HepG2 (cell line): ENCODE data around the gene ADAMTS8. TPM values are rescaled to one million over a fixed set of nuclear protein-coding genes. Genes with fewer than 3 reads are reported as not detected.

Experiments used
- ATAC-seq: fragments of 200-7000 bp; cut with Tn5 transposase; 3 replicates; pipeline ENCODE4 v1.9.1; 2020; ENCODE audit warnings: mild to moderate bottlenecking, moderate library complexity
- BruUV-seq: library from RNA; stranded (reverse); fragments of 400-500 nt; replicated peaks from 2 replicates; lab custom pipeline; 2021; lab: Mats Ljungman, UMichigan
- CTCF ChIA-PET: fragments of 300-600 bp; formaldehyde crosslinking; extraction: SDS; loops from one replicate; lab custom pipeline; 2021; ENCODE audit warnings: low total read pairs, inconsistent platforms, low intra/inter-chr PET ratio; lab: Yijun Ruan, JAX
- POLR2A ChIA-PET: fragments of 350-600 bp; sonication (Branson Sonifier 250); formaldehyde crosslinking; loops from one replicate; lab custom pipeline; 2020; ENCODE audit warnings: antibody characterized with exemption, inconsistent platforms; lab: Yijun Ruan, JAX
- DNase-seq: peaks from one replicate; pipeline ENCODE4 v3.0.0-alpha.2; 2015; ENCODE audit warnings: low spot score
- FAIRE-seq: peaks from 3 replicates; lab custom pipeline; 2011; peaks lifted over from hg19 to GRCh38; lab: Jason Lieb, UNC
- H2AFZ ChIP-seq: one replicate; pipeline ENCODE4 v1.6.1; 2011; ENCODE audit warnings: low read length, inconsistent platforms
- H3K27ac ChIP-seq: fragments of 300-600 bp; 3 replicates; pipeline ENCODE4 v1.8.0; 2011; ENCODE audit warnings: mixed run types, mild to moderate bottlenecking, mixed read lengths, low read length, inconsistent platforms; ENCODE audit not compliant: insufficient read depth; ENCODE audit errors: extremely low read length
- H3K27me3 ChIP-seq, 2 experiments: fragments of 200-600 bp in 1 of 2; 2 replicates in 1 of 2; 3 replicates in 1 of 2; pipeline versions ENCODE4 v1.6.0 to v1.8.0; 2011; ENCODE audit warnings: low read length in 2 of 2, mild to moderate bottlenecking in 2 of 2, moderate library complexity in 2 of 2, inconsistent platforms in 1 of 2; ENCODE audit not compliant: insufficient read depth in 2 of 2, control insufficient read depth in 1 of 2
- H3K36me3 ChIP-seq, 2 experiments: fragments of 200-600 bp in 1 of 2; replicated peaks in 1 of 2; 2 replicates in 1 of 2; 3 replicates in 1 of 2; pipeline versions ENCODE4 v1.5.1 to v1.8.0; 2011; ENCODE audit warnings: low read length in 2 of 2, inconsistent platforms in 1 of 2; ENCODE audit not compliant: insufficient read depth in 2 of 2, control insufficient read depth in 1 of 2
- H3K4me1 ChIP-seq: 2 replicates; pipeline ENCODE4 v1.5.1; 2012; ENCODE audit warnings: low read length, inconsistent platforms; ENCODE audit not compliant: insufficient read depth
- H3K4me2 ChIP-seq: 2 replicates; pipeline ENCODE4 v1.6.0; 2011; ENCODE audit warnings: low read depth, low read length, inconsistent platforms
- H3K4me3 ChIP-seq, 3 experiments: fragments of 200-600 bp in 1 of 3; sonication (generic), shearing (Covaris generic) in 1 of 3; replicated peaks in 1 of 3; 2 replicates each; pipeline ENCODE4 v1.5.1; 2011 to 2016; ENCODE audit warnings: low read length in 3 of 3, inconsistent platforms in 2 of 3, low read depth in 2 of 3, mild to moderate bottlenecking in 2 of 3, control low read depth in 1 of 3, mixed read lengths in 1 of 3; ENCODE audit not compliant: insufficient read depth in 1 of 3
- H3K79me2 ChIP-seq: one replicate; pipeline ENCODE4 v1.6.1; 2011; ENCODE audit warnings: low read length, inconsistent platforms; ENCODE audit not compliant: insufficient read depth
- H3K9ac ChIP-seq: 2 replicates; pipeline ENCODE4 v1.6.0; 2011; ENCODE audit warnings: mild to moderate bottlenecking, low read depth, low read length, inconsistent platforms; ENCODE audit not compliant: insufficient read depth
- H3K9me3 ChIP-seq: 2 replicates; pipeline ENCODE4 v1.5.1; 2012; ENCODE audit warnings: mild to moderate bottlenecking, low read length
- H4K20me1 ChIP-seq: 2 replicates; pipeline ENCODE4 v1.6.0; 2011; ENCODE audit warnings: inconsistent platforms, mild to moderate bottlenecking, low read length, moderate library complexity; ENCODE audit not compliant: insufficient read depth
- ATF7-NPFF ChIP-seq: sonication (generic); formaldehyde crosslinking; IDR thresholded peaks from 2 replicates; pipeline ENCODE4 v1.8.1; 2023; ENCODE audit warnings: mild to moderate bottlenecking, low read depth, missing genetic modification reagents, moderate library complexity
- CREBL2 ChIP-seq: sonication (generic); formaldehyde crosslinking; IDR thresholded peaks from 2 replicates; pipeline ENCODE4 v1.8.1; 2023; ENCODE audit warnings: missing genetic modification reagents, mild to moderate bottlenecking, borderline replicate concordance
- POLR2G ChIP-seq: fragments of 200-400 bp; formaldehyde crosslinking; IDR thresholded peaks from 2 replicates; pipeline ENCODE4 v1.6.1; 2018; ENCODE audit warnings: mild to moderate bottlenecking, low read depth, low read length, moderate library complexity
- RBAK ChIP-seq: sonication (generic); formaldehyde crosslinking; IDR thresholded peaks from 2 replicates; pipeline ENCODE4 v1.5.1; 2020; ENCODE audit warnings: mild to moderate bottlenecking, missing genetic modification reagents
- SPEN ChIP-seq: sonication (generic); formaldehyde crosslinking; IDR thresholded peaks from 2 replicates; pipeline ENCODE4 v1.5.1; 2020; ENCODE audit warnings: low read depth, mild to moderate bottlenecking, missing genetic modification reagents
- SRSF4 ChIP-seq: fragments of 200-400 bp; formaldehyde crosslinking; IDR thresholded peaks from one replicate; pipeline ENCODE4 v1.6.1; 2018; ENCODE audit warnings: mild to moderate bottlenecking, low read depth, low read length, moderate library complexity; ENCODE audit not compliant: poor library complexity, severe bottlenecking
- TEAD2 ChIP-seq: sonication (generic); formaldehyde crosslinking; IDR thresholded peaks from 2 replicates; pipeline ENCODE4 v1.9.0; 2021; ENCODE audit warnings: missing genetic modification reagents
- ZBTB3 ChIP-seq: sonication (generic); formaldehyde crosslinking; IDR thresholded peaks from 2 replicates; pipeline ENCODE4 v1.4.0; 2020; ENCODE audit warnings: low read depth, mild to moderate bottlenecking, moderate library complexity, missing genetic modification reagents, borderline replicate concordance
- ZBTB34 ChIP-seq: sonication (generic); formaldehyde crosslinking; IDR thresholded peaks from 2 replicates; pipeline ENCODE4 v1.8.0; 2022; ENCODE audit warnings: mild to moderate bottlenecking, missing genetic modification reagents
- ZBTB44 ChIP-seq: sonication (generic); formaldehyde crosslinking; IDR thresholded peaks from 2 replicates; pipeline ENCODE4 v1.4.0; 2020; ENCODE audit warnings: missing genetic modification reagents
- ZFP62 ChIP-seq: sonication (generic); formaldehyde crosslinking; IDR thresholded peaks from 2 replicates; pipeline ENCODE4 v1.4.0; 2020; ENCODE audit warnings: missing genetic modification reagents
- ZNF274 ChIP-seq: sonication (generic); formaldehyde crosslinking; IDR thresholded peaks from 2 replicates; pipeline ENCODE4 v1.5.1; 2020; ENCODE audit warnings: mild to moderate bottlenecking, missing genetic modification reagents
- ZNF720 ChIP-seq: sonication (generic); formaldehyde crosslinking; IDR thresholded peaks from 2 replicates; pipeline ENCODE4 v1.4.0; 2020; ENCODE audit warnings: missing genetic modification reagents
- WGBS: methylation state at CpG from one replicate; pipeline ENCODE4 v1.1.6; 2017; ENCODE audit warnings: low lambda C conversion rate; 5-methylcytosine and 5-hydroxymethylcytosine counted together
- in situ Hi-C: cut with HindIII; loops from 2 replicates; pipeline ENCODE4 v1.10.0; 2017; ENCODE audit warnings: low pct_unique_long_range_greater_than_20kb; ENCODE audit not compliant: extremely low pct_ligation_motif_present
- intact Hi-C: fragments of 100-400 bp; cut with micrococcal nuclease; formaldehyde crosslinking; loops from one replicate; pipeline ENCODE4 v1.10.0; 2022; ENCODE audit not compliant: unreplicated experiment
- polyA plus RNA-seq, 8 experiments: library from polyadenylated mRNA; depleted of rRNA in 3 of 8; stranded (reverse) in 7 of 8; unstranded in 1 of 8; fragments of >200 nt; fragmentation: Illumina TruSeq in 4 of 8; extraction: Trizol in 4 of 8; gene quantifications; 2 replicates each; pipeline versions ENCODE4 v1.2.1 to v1.2.3, GENCODE V29; 2011 to 2016; ENCODE audit warnings: low read depth in 4 of 8, missing spikeins in 1 of 8, mixed read lengths in 1 of 8; ENCODE audit not compliant: insufficient read depth in 1 of 8
- total RNA-seq, 5 experiments: library from RNA; depleted of rRNA; stranded (reverse); fragments of >200 nt; fragmentation: Illumina TruSeq; extraction: Trizol; gene quantifications; 2 replicates each; pipeline ENCODE4 v1.2.3, GENCODE V29; 2016; ENCODE audit warnings: low read depth in 1 of 5

The ADAMTS8 gene
- total and polyA plus RNA-seq, 2 of the 13 experiments (the other 11 are each of a cell fraction or from before 2014, with no cell fraction given), result not detected

- TF ChIP-seq SPEN, result no peak
- TF ChIP-seq POLR2G, result no peak
- TF ChIP-seq RBAK, result no peak
- no peak for TF ChIP-seq CREBL2 (CRISPR knock-in tag)
- no peak for TF ChIP-seq ZNF274 (CRISPR knock-in tag)
- TF ChIP-seq ZNF720 (CRISPR knock-in tag), result no peak
- TF ChIP-seq ZBTB3, result no peak
- no peak for TF ChIP-seq SRSF4
- no peak for TF ChIP-seq ZBTB34 (CRISPR knock-in tag)
- TF ChIP-seq TEAD2 (CRISPR knock-in tag), result no peak
- no peak for TF ChIP-seq ZBTB44 (CRISPR knock-in tag)
- no peak for TF ChIP-seq ATF7-NPFF
- no peak for TF ChIP-seq ZFP62 (CRISPR knock-in tag)
- TF ChIP-seq, all 625 proteins: peak for 0
- WGBS, result 71% methylated on average over 4 of the region's 4 CpGs
- CTCF ChIA-PET, result no interaction called here
- Histone ChIP-seq H2AFZ (no peak overlapping the region), H3K4me1 (no peaks in the 10 kb centered on the region), H3K4me2 (no peak overlapping the region), H3K4me3 (no peak overlapping the region), H3K27me3 (peaks cover 0 to 7% of the 10 kb centered on the region in 2 experiments; a peak in 2 of 5 replicates), H3K9me3 (no peaks in the 10 kb centered on the region), H3K36me3 (no peaks in the 10 kb centered on the region), H4K20me1 (no peaks in the 10 kb centered on the region), H3K9ac (no peak overlapping the region), H3K79me2 (no peaks in the 10 kb centered on the region), H3K27ac (no peak overlapping the region)
- no peak for DNase-seq
- in situ Hi-C loops, result loop anchor here (10.0 kb wide), 1 partner anchor 155 kb away; no protein-coding TSS in a partner anchor
- BruUV-seq, result no TSS peak
- no peak for ATAC-seq
- intact Hi-C loops, result no loop called here
- POLR2A ChIA-PET, result no interaction called here
- no peak for FAIRE-seq
Measured at GRCh38 chr11:130369713-130370112, 58.7 kb downstream of the ADAMTS8 start.
